D721Med (cell line): ENCODE data around the gene BRD4.

Source experiments
- DNase-seq: peaks from one replicate; pipeline ENCODE4 v3.0.0; 2011; ENCODE audit warnings: low spot score; ENCODE audit not compliant: insufficient read length
- FAIRE-seq: peaks from 2 replicates; lab custom pipeline; 2011; peaks lifted over from hg19 to GRCh38; lab: Jason Lieb, UNC
- CTCF ChIP-seq: IDR thresholded peaks from 2 replicates; pipeline ENCODE4 v1.5.1; 2012; ENCODE audit warnings: mild to moderate bottlenecking, control low read depth; ENCODE audit not compliant: insufficient read depth; ENCODE audit errors: missing control alignments

The BRD4 gene

GRCh38 chr19:15305582-15306334 is 26.6 kb downstream of the BRD4 start:
- no peak for FAIRE-seq

GRCh38 chr19:15304140-15304705 is 28.1 kb downstream of the BRD4 start:
- DNase-seq: no peak
- FAIRE-seq: no peak
- TF ChIP-seq CTCF: no peak

More at GRCh38 chr19:15305582-15306334, 26.6 kb downstream of the BRD4 start:
- no peak for TF ChIP-seq CTCF
- DNase-seq: no peak

GRCh38 chr19:15303105-15303780 is 29.1 kb downstream of the BRD4 start:
- no peak for FAIRE-seq
- no peak for DNase-seq
- no peak for TF ChIP-seq CTCF

GRCh38 chr19:15300533-15301197 is 31.7 kb downstream of the BRD4 start:
- FAIRE-seq (no peak), DNase-seq (no peak)
- no peak for TF ChIP-seq CTCF

- TF ChIP-seq CTCF: no peak
- DNase-seq (no peak), FAIRE-seq (no peak)
Observed at GRCh38 chr19:15299568-15300409, 32.5 kb downstream of the BRD4 start.

GRCh38 chr19:15298847-15299567 is 33.3 kb downstream of the BRD4 start:
- DNase-seq (no peak), FAIRE-seq (no peak)
- TF ChIP-seq CTCF: no peak
